ENCODE results near the gene SLC25A34. TPM values are rescaled to one million over a fixed set of nuclear protein-coding genes. Genes with fewer than 3 reads are reported as not detected.

The SLC25A34 gene
- total and polyA plus RNA-seq, 2 of the 13 experiments (the other 11 are each of a cell fraction or from before 2014, with no cell fraction given), result 0.13 to 0.18 TPM

GRCh38 chr1:15740924-15741850, 5.1 kb downstream of the SLC25A34 start (continued):
- TF ChIP-seq PREB (CRISPR knock-in tag; IDR thresholded peaks at IDR 0.05), result no peak
- TF ChIP-seq PATZ1 (CRISPR knock-in tag; IDR thresholded peaks at IDR 0.05), result peak; percentile 58; the same call in 1 of the 2 replicates
- TF ChIP-seq ZNF180 (CRISPR knock-in tag; IDR thresholded peaks at IDR 0.05; ENCODE audit: borderline replicate concordance, low read depth), result no peak
- no peak for TF ChIP-seq ZMYM2 (CRISPR knock-in tag; IDR thresholded peaks at IDR 0.05)
- TF ChIP-seq GLMP (CRISPR knock-in tag; IDR thresholded peaks at IDR 0.05; ENCODE audit: borderline replicate concordance), result no peak
- no peak for TF ChIP-seq TFDP1 (CRISPR knock-in tag; IDR thresholded peaks at IDR 0.05; ENCODE audit: borderline replicate concordance)
- TF ChIP-seq TAF1 (CRISPR knock-in tag; IDR thresholded peaks at IDR 0.05), result no peak
- TF ChIP-seq ZNF3 (CRISPR knock-in tag; IDR thresholded peaks at IDR 0.05), result no peak
- no peak for TF ChIP-seq ZNF773 (CRISPR knock-in tag; IDR thresholded peaks at IDR 0.05; ENCODE audit: borderline replicate concordance)
- TF ChIP-seq ZNF75D (CRISPR knock-in tag; IDR thresholded peaks at IDR 0.05; ENCODE audit: borderline replicate concordance), result no peak
- no peak for TF ChIP-seq ZMAT3 (CRISPR knock-in tag; conservative IDR thresholded peaks at IDR 0.05)
- TF ChIP-seq ZBTB2 (CRISPR knock-in tag; IDR thresholded peaks at IDR 0.05; ENCODE audit: low read depth), result no peak
- no peak for TF ChIP-seq HDAC6 (IDR thresholded peaks at IDR 0.05; ENCODE audit: low read depth, low read length)
- no peak for TF ChIP-seq TRAFD1 (CRISPR knock-in tag; IDR thresholded peaks at IDR 0.05; ENCODE audit: borderline replicate concordance)
- TF ChIP-seq SMAD9 (CRISPR knock-in tag; IDR thresholded peaks at IDR 0.05), result no peak
- no peak for TF ChIP-seq HOXA7 (CRISPR knock-in tag; IDR thresholded peaks at IDR 0.05)
- TF ChIP-seq ARNT2 (CRISPR knock-in tag; IDR thresholded peaks at IDR 0.05; ENCODE audit: low read depth), result peak; percentile 35; the same call in 1 of the 2 replicates
- no peak for TF ChIP-seq MTF1 (CRISPR knock-in tag; IDR thresholded peaks at IDR 0.05)
